AG04449 (cell line): ENCODE results near the gene CCR5AS.

Experiments
- CTCF ChIA-PET: fragments of 350-600 bp; formaldehyde crosslinking; extraction: SDS; loops from one replicate; lab custom pipeline; 2021; ENCODE audit warnings: antibody characterized with exemption; lab: Yijun Ruan, JAX
- POLR2A ChIA-PET: fragments of 400-600, 350-600 bp; formaldehyde crosslinking; extraction: SDS; loops from one replicate; lab custom pipeline; 2020; ENCODE audit warnings: antibody characterized with exemption, inconsistent platforms; lab: Yijun Ruan, JAX
- DNase-seq: peaks from one replicate; pipeline ENCODE4 v3.0.0-alpha.2; 2010; ENCODE audit warnings: low read depth, low spot score
- H3K4me3 ChIP-seq: 2 replicates; pipeline ENCODE4 v1.5.1; 2011; ENCODE audit warnings: low read depth, mild to moderate bottlenecking, control low read depth, low read length
- CTCF ChIP-seq: IDR thresholded peaks from one replicate; pipeline ENCODE4 v1.5.1; 2011; ENCODE audit warnings: mild to moderate bottlenecking, moderate library complexity, low read length, control low read depth, inconsistent platforms; ENCODE audit not compliant: insufficient read depth; ENCODE audit errors: missing control alignments

CCR5AS gene

DNA sequence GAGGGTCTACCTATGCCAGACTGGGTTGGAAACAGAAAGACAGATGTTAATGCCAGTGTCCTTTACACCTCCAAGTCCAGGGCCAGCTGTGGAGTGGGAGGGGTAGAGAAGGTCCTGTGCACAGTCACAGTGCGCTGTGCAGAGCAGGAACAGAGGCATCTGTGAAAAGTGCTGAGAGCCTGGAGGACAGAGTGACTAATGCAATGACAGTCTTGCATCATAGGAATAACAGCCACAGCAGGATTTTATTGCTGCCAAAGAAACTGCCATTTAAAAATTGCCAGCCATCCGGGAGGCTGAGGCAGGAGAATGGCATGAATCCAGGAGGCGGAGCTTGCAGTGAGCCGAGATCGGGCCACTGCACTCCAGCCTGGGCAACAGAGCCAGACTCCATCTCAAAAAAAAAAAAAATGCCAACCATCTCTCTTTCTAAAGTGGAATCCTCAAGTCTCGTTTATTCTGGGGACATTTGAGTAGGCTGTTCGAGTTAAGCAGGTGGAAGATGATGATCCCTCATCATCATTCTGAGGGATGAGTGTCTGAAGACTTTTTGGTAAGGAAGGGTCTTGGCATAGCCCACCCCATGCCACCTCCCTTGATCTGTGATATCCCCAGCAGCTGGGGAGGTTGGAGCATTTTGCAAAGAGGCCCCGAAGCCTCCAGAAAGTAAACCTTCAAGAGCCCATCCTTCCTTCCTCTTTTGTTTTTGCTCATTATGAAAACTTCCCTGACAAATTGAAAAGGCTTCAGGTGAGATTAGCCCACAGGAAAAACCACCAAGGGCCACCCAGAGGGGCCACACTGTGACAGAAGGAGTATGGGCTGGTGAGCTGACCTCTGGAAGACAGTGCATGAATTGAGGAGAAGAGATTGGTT lies 45.2 kb downstream of the CCR5AS start:
- ChIA-PET CTCF (interaction anchor here (3.0 kb wide), 1 partner anchor 10 kb away, joined by 9 read pairs; the partner anchor contains the start of gene CCR5), POLR2A (no interaction called here)
- H3K4me3 ChIP-seq, result no peak overlapping the region
- TF ChIP-seq CTCF, result no peak
- DNase-seq, result no peak

GRCh38 chr3:46360907-46361306 lies 46.0 kb downstream of the CCR5AS start:
- no peak for TF ChIP-seq CTCF
- DNase-seq, result no peak
- H3K4me3 ChIP-seq, result no peak overlapping the region
- ChIA-PET CTCF (interaction anchor here (3.0 kb wide), 1 partner anchor 11 kb away, joined by 9 read pairs; the partner anchor contains the start of gene CCR5), POLR2A (no interaction called here)

DNA sequence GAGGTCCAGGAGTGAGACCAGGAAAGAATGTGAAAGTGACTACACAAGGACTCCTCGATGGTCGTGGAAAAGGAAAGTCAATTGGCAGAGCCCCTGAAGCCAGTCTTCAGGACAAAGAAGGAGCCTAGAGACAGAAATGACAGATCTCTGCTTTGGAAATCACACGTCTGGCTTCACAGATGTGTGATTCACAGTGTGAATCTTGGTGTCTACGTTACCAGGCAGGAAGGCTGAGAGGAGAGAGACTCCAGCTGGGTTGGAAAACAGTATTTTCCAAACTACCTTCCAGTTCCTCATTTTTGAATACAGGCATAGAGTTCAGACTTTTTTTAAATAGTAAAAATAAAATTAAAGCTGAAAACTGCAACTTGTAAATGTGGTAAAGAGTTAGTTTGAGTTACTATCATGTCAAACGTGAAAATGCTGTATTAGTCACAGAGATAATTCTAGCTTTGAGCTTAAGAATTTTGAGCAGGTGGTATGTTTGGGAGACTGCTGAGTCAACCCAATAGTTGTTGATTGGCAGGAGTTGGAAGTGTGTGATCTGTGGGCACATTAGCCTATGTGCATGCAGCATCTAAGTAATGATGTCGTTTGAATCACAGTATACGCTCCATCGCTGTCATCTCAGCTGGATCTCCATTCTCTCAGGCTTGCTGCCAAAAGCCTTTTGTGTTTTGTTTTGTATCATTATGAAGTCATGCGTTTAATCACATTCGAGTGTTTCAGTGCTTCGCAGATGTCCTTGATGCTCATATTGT lies 47.0 kb downstream of the CCR5AS start:
- POLR2A ChIA-PET, result no interaction called here
- DNase-seq, result no peak
- no peak overlapping the region for H3K4me3 ChIP-seq
- no peak for TF ChIP-seq CTCF
- CTCF ChIA-PET, result interaction anchor here (1.1 to 3.0 kb wide), 3 partner anchors 12 to 281 kb away, joined by 3 to 9 read pairs (median 3); partner anchors contain the start of gene CCR5

- CTCF ChIA-PET, result no interaction called here
These were observed 48.4 kb downstream of the CCR5AS start for GRCh38 chr3:46358466-46358865.

GRCh38 chr3:46356909-46357308 lies 50.0 kb downstream of the CCR5AS start:
- DNase-seq, result no peak
- POLR2A ChIA-PET, result no interaction called here
- H3K4me3 ChIP-seq, result no peak overlapping the region
- no peak for TF ChIP-seq CTCF
- CTCF ChIA-PET, result no interaction called here

More at GRCh38 chr3:46358466-46358865, 48.4 kb downstream of the CCR5AS start:
- no peak for DNase-seq
- TF ChIP-seq CTCF, result no peak
- H3K4me3 ChIP-seq, result no peak overlapping the region
- POLR2A ChIA-PET, result no interaction called here

- TF ChIP-seq CTCF, result no peak
- ChIA-PET POLR2A (no interaction called here), CTCF (no interaction called here)
- no peak overlapping the region for H3K4me3 ChIP-seq
- DNase-seq, result no peak
These were observed 50.6 kb downstream of the CCR5AS start for GRCh38 chr3:46356276-46356675.
